HL-60 (cell line): ENCODE measurements around the gene ANO1.

Experiments used
- CTCF ChIP-seq: IDR thresholded peaks from one replicate; pipeline ENCODE4 v1.5.1; 2011; ENCODE audit warnings: low read length, control low read depth, inconsistent platforms; ENCODE audit not compliant: insufficient read depth
- GABPA ChIP-seq: IDR thresholded peaks from 2 replicates; pipeline ENCODE4 v1.6.1; 2012; ENCODE audit warnings: low read depth
- POLR2AphosphoS5 ChIP-seq: IDR thresholded peaks from 2 replicates; pipeline ENCODE4 v1.6.1; 2012; ENCODE audit warnings: low read depth
- REST ChIP-seq: IDR thresholded peaks from 2 replicates; pipeline ENCODE4 v1.6.1; 2012; ENCODE audit warnings: low read depth; ENCODE audit not compliant: insufficient replicate concordance

GRCh38 chr11:70064008-70064725 lies 13.9 kb upstream of the ANO1 start:
- no peak for TF ChIP-seq GABPA
- no peak for TF ChIP-seq CTCF
- TF ChIP-seq POLR2AphosphoS5 = no peak
- TF ChIP-seq REST = no peak
